MM.1S (cell line): ENCODE results near the gene TUBGCP6.
A peak's percentile ranks its signal among the peaks of the same experiment; 100 is the strongest.

Experiments
- DNase-seq: peaks from one replicate; pipeline ENCODE4 v3.0.0-alpha.2; 2015
- H2AFZ ChIP-seq: fragments of 300-600 bp; sonication (generic); 2 replicates; pipeline ENCODE4 v1.6.0; 2016; ENCODE audit warnings: antibody characterized with exemption, low read length
- H3F3A ChIP-seq: fragments of 300-600 bp; sonication (generic); 2 replicates; pipeline ENCODE4 v1.6.1; 2016; ENCODE audit warnings: mild to moderate bottlenecking, antibody characterized with exemption, low read length, moderate library complexity, mixed read lengths; ENCODE audit not compliant: insufficient read depth
- H3K27ac ChIP-seq: fragments of 300-600 bp; sonication (generic); 2 replicates; pipeline ENCODE4 v1.5.1; 2016; ENCODE audit warnings: mild to moderate bottlenecking, low read length
- H3K27me3 ChIP-seq: fragments of 300-600 bp; sonication (generic); replicated peaks from 2 replicates; pipeline ENCODE4 v1.6.0; 2016; ENCODE audit warnings: low read length; ENCODE audit not compliant: insufficient read depth
- H3K36me3 ChIP-seq: fragments of 300-600 bp; sonication (generic); replicated peaks from 2 replicates; pipeline ENCODE4 v1.6.1; 2016; ENCODE audit warnings: mild to moderate bottlenecking, low read length, mixed read lengths; ENCODE audit not compliant: insufficient read depth
- H3K4me1 ChIP-seq: fragments of 300-600 bp; sonication (generic); 2 replicates; pipeline ENCODE4 v1.6.1; 2016; ENCODE audit warnings: low read length, mixed read lengths
- H3K4me2 ChIP-seq: fragments of 300-600 bp; sonication (generic); 2 replicates; pipeline ENCODE4 v1.6.0; 2016; ENCODE audit warnings: low read depth, low read length
- H3K4me3 ChIP-seq: fragments of 300-600 bp; sonication (generic); 2 replicates; pipeline ENCODE4 v1.5.1; 2016; ENCODE audit warnings: low read length, mixed read lengths
- H3K79me2 ChIP-seq: fragments of 300-600 bp; sonication (generic); 2 replicates; pipeline ENCODE4 v1.6.1; 2016; ENCODE audit warnings: mixed run types, low read length, mixed read lengths
- H3K9ac ChIP-seq: fragments of 300-600 bp; sonication (generic); 2 replicates; pipeline ENCODE4 v1.6.1; 2016; ENCODE audit warnings: low read length, mixed read lengths
- H3K9me2 ChIP-seq: fragments of 300-600 bp; sonication (generic); replicated peaks from 2 replicates; pipeline ENCODE4 v1.6.1; 2016; ENCODE audit warnings: mild to moderate bottlenecking, low read length, mixed read lengths; ENCODE audit not compliant: insufficient read depth
- H3K9me3 ChIP-seq: fragments of 300-600 bp; sonication (generic); replicated peaks from 2 replicates; pipeline ENCODE4 v1.6.1; 2016; ENCODE audit warnings: mild to moderate bottlenecking, low read length, mixed read lengths; ENCODE audit not compliant: insufficient read depth
- H4K20me1 ChIP-seq: fragments of 300-600 bp; sonication (generic); 2 replicates; pipeline ENCODE4 v1.6.1; 2016; ENCODE audit warnings: mild to moderate bottlenecking, low read length, moderate library complexity, mixed read lengths; ENCODE audit not compliant: insufficient read depth
- EZH2 ChIP-seq: fragments of 300-600 bp; sonication (generic); optimal IDR thresholded peaks from 2 replicates; pipeline ENCODE3; 2017; ENCODE audit warnings: low read depth, mild to moderate bottlenecking, antibody characterized with exemption, low read length, mixed read lengths
- EZH2phosphoT487 ChIP-seq: fragments of 300-600 bp; sonication (generic); IDR thresholded peaks from 2 replicates; pipeline ENCODE4 v1.6.1; 2018; ENCODE audit warnings: antibody characterized with exemption, low read length
- TF ChIP-seq, protein P1 (sequence below): fragments of 300-600 bp; sonication (generic); IDR thresholded peaks from 2 replicates; pipeline ENCODE4 v1.5.1; 2016; ENCODE audit warnings: antibody characterized with exemption, low read length, mixed read lengths

TUBGCP6 gene

DNA sequence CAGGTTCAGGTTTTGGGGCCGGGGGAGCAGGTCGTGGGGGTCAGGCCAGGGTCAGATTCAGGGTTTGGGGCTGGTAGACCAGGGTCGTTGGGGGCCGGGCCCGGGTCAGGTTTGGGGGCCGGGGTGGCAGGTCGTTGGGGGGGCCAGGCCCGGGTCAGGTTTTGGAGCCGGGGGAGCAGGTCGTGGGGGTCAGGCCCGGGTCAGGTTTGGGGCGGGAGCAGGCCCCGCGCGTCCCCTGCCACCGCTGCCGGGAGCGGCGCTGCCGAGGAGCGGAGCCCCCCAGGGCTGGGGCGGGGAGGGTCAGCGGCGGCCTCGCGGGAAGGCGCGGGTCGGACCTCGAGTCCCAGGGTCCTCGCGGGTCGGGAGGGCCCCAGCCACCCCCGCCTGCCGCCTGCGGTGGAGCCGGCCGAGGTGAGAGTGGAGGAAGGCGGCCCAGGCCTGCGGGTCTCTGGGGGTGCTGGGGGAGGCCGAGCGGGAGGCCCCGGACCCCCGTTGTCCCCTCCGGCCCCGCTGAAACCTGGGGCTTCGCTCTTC, 58.6 kb downstream of the TUBGCP6 start:
- peak overlapping the region; percentile 89 for H3K4me2 ChIP-seq
- peak overlapping the region; percentile 71 for H3K27ac ChIP-seq
- H3K9ac ChIP-seq = peak overlapping the region; percentile 89
- DNase-seq = no peak
- peak overlapping the region; percentile 9; the same call in 1 of the 2 replicates for H2AFZ ChIP-seq
- no peaks in the 10 kb centered on the region for H3K9me2 ChIP-seq
- peaks cover 42% of the 10 kb centered on the region for H3F3A ChIP-seq
- H3K4me3 ChIP-seq = peak overlapping the region; percentile 83
- TF ChIP-seq EZH2phosphoT487 (no peak), EZH2 (no peak)
- TF ChIP-seq, protein P1, sequence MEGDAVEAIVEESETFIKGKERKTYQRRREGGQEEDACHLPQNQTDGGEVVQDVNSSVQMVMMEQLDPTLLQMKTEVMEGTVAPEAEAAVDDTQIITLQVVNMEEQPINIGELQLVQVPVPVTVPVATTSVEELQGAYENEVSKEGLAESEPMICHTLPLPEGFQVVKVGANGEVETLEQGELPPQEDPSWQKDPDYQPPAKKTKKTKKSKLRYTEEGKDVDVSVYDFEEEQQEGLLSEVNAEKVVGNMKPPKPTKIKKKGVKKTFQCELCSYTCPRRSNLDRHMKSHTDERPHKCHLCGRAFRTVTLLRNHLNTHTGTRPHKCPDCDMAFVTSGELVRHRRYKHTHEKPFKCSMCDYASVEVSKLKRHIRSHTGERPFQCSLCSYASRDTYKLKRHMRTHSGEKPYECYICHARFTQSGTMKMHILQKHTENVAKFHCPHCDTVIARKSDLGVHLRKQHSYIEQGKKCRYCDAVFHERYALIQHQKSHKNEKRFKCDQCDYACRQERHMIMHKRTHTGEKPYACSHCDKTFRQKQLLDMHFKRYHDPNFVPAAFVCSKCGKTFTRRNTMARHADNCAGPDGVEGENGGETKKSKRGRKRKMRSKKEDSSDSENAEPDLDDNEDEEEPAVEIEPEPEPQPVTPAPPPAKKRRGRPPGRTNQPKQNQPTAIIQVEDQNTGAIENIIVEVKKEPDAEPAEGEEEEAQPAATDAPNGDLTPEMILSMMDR = no peak
- peaks cover 46% of the 10 kb centered on the region for H3K79me2 ChIP-seq
- peaks cover 38% of the 10 kb centered on the region for H3K4me1 ChIP-seq
- H3K9me3 ChIP-seq = no peaks in the 10 kb centered on the region
- H3K36me3 ChIP-seq = no peaks in the 10 kb centered on the region
- H3K27me3 ChIP-seq = peaks cover 4% of the 10 kb centered on the region; the same call in 1 of the 2 replicates
- no peaks in the 10 kb centered on the region for H4K20me1 ChIP-seq

DNA sequence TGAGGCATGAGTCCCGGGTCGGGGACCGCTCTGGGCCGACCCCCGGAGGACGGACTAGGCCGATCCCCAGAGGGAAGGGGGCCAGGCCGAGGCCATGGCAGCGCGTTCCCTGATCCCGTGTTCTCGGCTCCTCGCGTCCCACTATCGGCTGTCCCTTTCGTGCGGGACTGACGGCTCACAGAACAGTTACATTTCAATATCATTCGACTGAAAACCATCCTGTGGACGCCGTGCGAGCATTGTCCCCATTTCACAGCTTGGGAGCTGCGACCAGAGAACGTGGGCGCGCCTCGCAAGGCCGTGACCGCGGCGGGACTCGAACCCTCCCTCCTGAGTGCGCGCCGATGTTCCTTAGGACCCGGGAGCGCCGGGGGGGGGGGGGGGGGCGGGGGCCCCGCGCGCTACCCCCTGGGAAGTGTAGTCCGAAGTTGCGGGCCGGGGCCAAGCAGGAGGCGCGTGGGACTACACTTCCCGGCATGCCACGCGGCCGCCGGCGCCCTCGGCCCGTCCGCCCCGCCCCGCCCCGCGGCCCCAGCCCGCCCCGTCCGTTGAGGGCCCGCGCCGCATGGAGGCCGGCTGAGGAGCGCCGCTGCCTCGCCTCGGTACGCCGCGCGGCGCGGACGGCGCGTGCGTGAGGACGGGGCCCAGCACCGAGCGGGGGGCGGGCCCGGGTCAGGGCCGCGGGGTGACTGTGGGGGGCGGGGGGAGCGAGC, 59.3 kb downstream of the TUBGCP6 start, which contains the start of gene TRABD:
Gene TRABD (plus strand): TSS at position 539 of the 713 bp plus-strand sequence. CDS start 7,148 bp downstream, outside the sequence.
- Histone ChIP-seq H3K27ac (peak within 1 kb of the TSS; percentile 71), H4K20me1 (no peaks in the 10 kb centered on the region), H3K9me3 (no peaks in the 10 kb centered on the region), H3F3A (peaks cover 35% of the 10 kb centered on the region), H2AFZ (peak within 1 kb of the TSS; percentile 100), H3K4me1 (peaks cover 33% of the 10 kb centered on the region), H3K36me3 (no peaks in the 10 kb centered on the region), H3K9ac (peak within 1 kb of the TSS; percentile 89), H3K79me2 (peaks cover 40% of the 10 kb centered on the region), H3K4me2 (peak within 1 kb of the TSS; percentile 100), H3K27me3 (peaks cover 4% of the 10 kb centered on the region; the same call in 1 of the 2 replicates), H3K9me2 (no peaks in the 10 kb centered on the region), H3K4me3 (peak within 1 kb of the TSS; percentile 91)
- DNase-seq = peak; percentile 92
- TF ChIP-seq, protein P1 = no peak
- TF ChIP-seq EZH2 (no peak), EZH2phosphoT487 (no peak)

DNA sequence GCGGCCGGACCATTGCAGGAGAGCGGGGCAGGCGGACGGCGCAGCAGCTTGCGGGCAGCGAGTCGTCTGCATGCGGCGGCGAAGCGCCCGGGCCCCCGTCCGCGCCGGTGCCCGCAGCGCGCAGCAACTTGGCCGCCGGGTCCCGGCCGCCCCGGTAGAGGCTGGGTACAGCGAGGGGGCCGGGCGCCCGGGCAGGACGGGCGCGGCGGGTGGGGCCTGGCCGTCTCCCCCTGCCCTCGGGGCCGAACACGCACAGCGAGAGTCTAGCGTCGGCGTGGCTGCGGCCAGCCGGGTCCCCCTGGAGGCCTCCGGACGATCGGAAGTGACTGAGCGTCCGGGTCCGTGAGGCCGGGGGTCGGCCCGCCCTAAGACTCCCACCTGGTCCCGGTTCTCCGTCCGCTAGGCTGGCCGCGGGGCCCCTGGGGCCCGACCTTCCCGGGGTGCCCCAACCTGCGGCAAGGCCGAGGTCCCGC, 59.9 kb downstream of the TUBGCP6 start:
- H3K9me3 ChIP-seq = no peaks in the 10 kb centered on the region
- peaks cover 31% of the 10 kb centered on the region for H3K4me1 ChIP-seq
- H3K4me2 ChIP-seq = peak overlapping the region; percentile 100
- H3K36me3 ChIP-seq = no peaks in the 10 kb centered on the region
- H3K27ac ChIP-seq = no peak overlapping the region
- H3F3A ChIP-seq = peaks cover 29% of the 10 kb centered on the region
- H3K9ac ChIP-seq = peak overlapping the region; percentile 74
- peaks cover 40% of the 10 kb centered on the region for H3K79me2 ChIP-seq
- no peak for DNase-seq
- peak overlapping the region; percentile 100 for H2AFZ ChIP-seq
- no peaks in the 10 kb centered on the region for H4K20me1 ChIP-seq
- TF ChIP-seq EZH2phosphoT487 (no peak), EZH2 (no peak)
- TF ChIP-seq, protein P1 = no peak
- peak overlapping the region; percentile 91 for H3K4me3 ChIP-seq
- H3K9me2 ChIP-seq = no peaks in the 10 kb centered on the region
- peaks cover 4% of the 10 kb centered on the region; the same call in 1 of the 2 replicates for H3K27me3 ChIP-seq
